Esophagus (tissue), 2 donors: Measurements from ENCODE around the gene NAA50. TPM values are rescaled to one million over a fixed set of nuclear protein-coding genes. Genes with fewer than 3 reads are reported as not detected.

ENCODE experiments used
- H3K27ac ChIP-seq, 2 donors: one replicate each; pipeline ENCODE4 v1.5.1; 2013; ENCODE audit warnings: low read depth in 2 of 2, mild to moderate bottlenecking in 2 of 2, inconsistent platforms in 1 of 2, low read length in 1 of 2, moderate library complexity in 1 of 2
- H3K27me3 ChIP-seq, 2 donors: one replicate each; pipeline ENCODE4 v1.6.1; 2013; ENCODE audit warnings: low read length in 2 of 2, control low read depth in 1 of 2, mild to moderate bottlenecking in 1 of 2; ENCODE audit not compliant: insufficient read depth in 2 of 2, control insufficient read depth in 1 of 2
- H3K36me3 ChIP-seq, 2 donors: one replicate each; pipeline ENCODE4 v1.6.1; 2013; ENCODE audit warnings: low read length in 1 of 2; ENCODE audit not compliant: control insufficient read depth in 2 of 2, insufficient read depth in 2 of 2
- H3K4me1 ChIP-seq, 2 donors: one replicate each; pipeline ENCODE4 v1.6.1; 2013; ENCODE audit warnings: low read length in 1 of 2; ENCODE audit not compliant: control insufficient read depth in 2 of 2, insufficient read depth in 2 of 2
- H3K4me3 ChIP-seq, 2 donors: one replicate each; pipeline ENCODE4 v1.5.1; 2013; ENCODE audit warnings: low read length in 2 of 2, mild to moderate bottlenecking in 2 of 2, low read depth in 1 of 2, moderate library complexity in 1 of 2
- H3K9me3 ChIP-seq, 2 donors: one replicate each; pipeline ENCODE4 v1.6.1; 2013; ENCODE audit warnings: mild to moderate bottlenecking in 2 of 2, low read depth in 1 of 2, low read length in 1 of 2, moderate library complexity in 1 of 2; ENCODE audit not compliant: control insufficient read depth in 2 of 2, insufficient read depth in 1 of 2
- WGBS, 2 donors: extraction: QIAGEN DNeasy Blood & Tissue Kit; methylation state at CpG; one replicate each; pipeline ENCODE4 v1.1.7; 2013; 5-methylcytosine and 5-hydroxymethylcytosine counted together
- polyA plus RNA-seq, 2 donors: library from polyadenylated mRNA; stranded (reverse); fragments of 200-250 nt; gene quantifications; one replicate each; pipeline ENCODE4 v1.2.3, GENCODE V29; 2013
- donor health status: healthy with polysubstance abuse.
- donor health status: Bipolar disorder and iron deficiency.

NAA50 gene
- polyA plus RNA-seq, 2 donors: 24.7 to 69.7 TPM

DNA sequence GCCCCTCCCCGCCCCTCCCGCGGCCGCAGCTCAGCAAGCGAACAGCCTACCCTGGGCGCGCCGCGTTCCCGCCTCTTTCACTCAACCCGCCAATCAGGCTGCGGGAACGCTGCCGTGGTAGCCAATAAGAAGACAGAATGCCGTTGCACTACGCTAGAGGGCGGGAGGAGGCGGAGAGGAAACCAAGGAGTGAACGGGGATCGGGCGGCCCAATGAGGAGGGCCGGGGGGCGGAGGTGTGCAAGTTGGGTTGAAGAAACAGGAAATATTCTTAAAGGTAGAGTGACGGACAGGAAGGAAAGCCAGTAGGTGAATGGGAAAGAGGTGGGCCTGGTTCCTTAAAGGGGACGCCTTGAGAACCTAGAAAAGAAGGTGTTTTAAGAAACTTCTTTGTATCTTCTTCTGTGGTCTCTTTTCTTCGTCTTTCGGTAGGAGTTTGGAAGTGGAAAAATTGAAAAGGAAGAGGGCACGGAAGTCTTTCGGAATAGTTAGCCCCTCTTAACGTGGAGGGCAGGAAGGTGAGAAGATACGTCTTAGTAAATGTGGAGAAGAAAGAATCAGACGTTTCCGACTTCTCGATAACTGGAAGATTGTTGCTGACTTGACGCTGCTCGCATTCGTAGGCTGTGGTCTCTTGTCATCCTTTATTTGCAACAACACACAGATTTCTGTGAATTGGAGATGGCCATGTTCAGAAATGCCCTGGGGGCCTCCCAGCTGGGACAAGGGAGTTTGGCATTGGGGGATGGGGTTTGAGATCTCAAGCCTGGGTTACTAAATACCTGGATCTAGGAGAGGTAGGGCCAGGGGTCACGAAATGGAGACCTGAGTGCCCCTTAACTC lies 49.2 kb downstream of the NAA50 start:
- Histone ChIP-seq H3K4me1 (peaks cover 0 to 3% of the 10 kb centered on the region in 2 donors), H3K36me3 (no peaks in the 10 kb centered on the region), H3K9me3 (no peaks in the 10 kb centered on the region), H3K4me3 (peak overlapping the region; percentile 65 to 89), H3K27ac (peak overlapping the region; percentile 98 to 99), H3K27me3 (no peaks in the 10 kb centered on the region)
- WGBS, 2 donors: 0 to 1% methylated on average over 37 to 38 of the region's 38 CpGs

DNA sequence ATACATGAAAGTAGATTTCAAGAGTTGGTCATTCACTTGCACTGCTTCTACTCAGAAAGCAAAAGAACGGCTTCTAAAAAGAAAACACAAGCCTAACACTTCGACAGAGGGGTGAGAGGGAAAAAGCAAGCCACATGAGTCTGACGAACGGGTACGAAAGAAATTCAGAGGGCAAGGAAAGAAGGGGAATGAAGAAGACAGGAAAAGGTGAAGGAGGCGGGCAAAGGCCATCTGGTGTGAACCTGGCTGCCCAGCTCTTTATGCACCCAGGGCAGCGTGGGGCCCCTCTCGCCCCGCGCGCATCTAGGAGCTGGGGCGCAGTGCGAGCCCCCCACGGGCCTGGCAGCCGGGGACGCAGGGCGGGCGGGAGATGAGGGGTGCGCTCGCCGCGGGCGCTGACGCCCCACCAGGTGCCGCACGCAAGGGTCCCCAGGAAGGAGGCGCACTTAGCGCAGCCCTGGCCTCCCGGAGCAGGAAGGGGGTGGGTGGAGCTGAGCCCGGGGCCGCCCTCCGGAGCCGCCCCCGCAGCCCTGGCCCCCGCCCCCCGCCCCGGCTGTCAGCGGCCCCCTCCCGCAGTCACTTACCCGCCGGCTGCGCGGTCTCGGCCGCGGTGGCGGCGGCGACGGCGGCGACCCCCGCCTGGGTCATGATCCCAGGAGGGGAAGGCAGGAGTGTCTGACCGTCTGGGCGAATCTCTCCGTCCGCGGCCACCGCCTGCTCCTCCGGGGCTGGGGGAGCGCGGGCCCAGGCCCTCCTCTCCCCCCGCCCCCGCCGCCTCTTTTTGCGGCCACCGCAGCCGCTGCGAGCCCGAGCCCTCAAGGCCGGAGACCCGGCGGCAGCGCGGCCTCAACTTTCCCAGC lies 50.0 kb downstream of the NAA50 start, which contains the start of gene USF3:
Gene USF3 (minus strand): TSS at position 857 of the 860 bp plus-strand sequence. CDS start 21,764 bp downstream, outside the sequence.
- peak within 1 kb of the TSS; percentile 65 to 89 for H3K4me3 ChIP-seq
- H3K4me1 ChIP-seq: peaks cover 0 to 3% of the 10 kb centered on the region in 2 donors
- H3K27ac ChIP-seq: peak within 1 kb of the TSS; percentile 98 to 99
- H3K36me3 ChIP-seq: no peaks in the 10 kb centered on the region
- WGBS, 2 donors: 0 to 1% methylated on average over 27 to 75 of the region's 75 CpGs
- H3K27me3 ChIP-seq: no peaks in the 10 kb centered on the region
- no peaks in the 10 kb centered on the region for H3K9me3 ChIP-seq

DNA sequence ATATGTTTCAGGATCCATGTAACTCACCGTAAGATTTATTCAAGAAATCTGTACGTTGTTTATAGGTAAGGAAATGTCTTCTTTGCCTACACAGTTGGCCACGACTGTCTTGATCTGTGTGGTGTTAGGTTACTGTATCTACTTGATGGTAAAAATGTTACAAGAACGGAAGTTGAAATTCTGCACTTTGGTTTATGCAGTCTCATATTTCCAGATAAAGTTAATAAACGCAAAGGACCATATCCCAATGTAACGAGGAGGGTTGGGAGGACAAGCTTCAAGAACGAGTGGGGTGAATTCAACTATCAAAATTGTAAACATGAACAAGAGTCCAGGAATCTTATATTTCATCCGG lies 50.6 kb downstream of the NAA50 start:
- Histone ChIP-seq H3K9me3 (no peaks in the 10 kb centered on the region), H3K36me3 (no peaks in the 10 kb centered on the region), H3K27me3 (no peaks in the 10 kb centered on the region), H3K27ac (peak overlapping the region in 1 of 2 donors; percentile 99), H3K4me3 (peak overlapping the region; percentile 65 to 89), H3K4me1 (peaks cover 0 to 3% of the 10 kb centered on the region in 2 donors)
- WGBS, 2 donors: 4 to 12% methylated on average over 8 of the region's 8 CpGs

DNA sequence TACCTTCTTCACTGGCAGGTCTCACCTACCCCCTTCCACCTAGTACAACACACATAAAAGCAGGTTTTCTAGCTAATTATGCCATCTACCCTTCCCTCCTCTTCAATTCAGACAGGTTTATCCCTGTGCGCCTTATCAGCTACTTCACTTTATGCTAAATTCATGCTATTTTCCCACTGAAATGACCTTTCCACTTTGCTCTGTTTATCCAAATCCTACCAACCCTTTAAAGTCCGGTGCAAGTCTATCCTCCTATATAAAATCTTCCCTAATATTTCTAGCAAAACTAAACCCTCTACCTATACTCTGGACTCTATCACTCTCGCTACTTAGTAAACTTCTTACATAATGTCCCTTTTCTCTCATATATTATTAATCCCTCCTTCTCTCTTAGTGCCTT lies 55.6 kb downstream of the NAA50 start:
- no peaks in the 10 kb centered on the region for H3K27me3 ChIP-seq
- no peak overlapping the region for H3K27ac ChIP-seq
- no peaks in the 10 kb centered on the region for H3K4me1 ChIP-seq
- H3K4me3 ChIP-seq: no peak overlapping the region
- H3K36me3 ChIP-seq: no peaks in the 10 kb centered on the region
- no peaks in the 10 kb centered on the region for H3K9me3 ChIP-seq
- 91 to 93% methylated on average over 3 of the region's 3 CpGs for WGBS, 2 donors

DNA sequence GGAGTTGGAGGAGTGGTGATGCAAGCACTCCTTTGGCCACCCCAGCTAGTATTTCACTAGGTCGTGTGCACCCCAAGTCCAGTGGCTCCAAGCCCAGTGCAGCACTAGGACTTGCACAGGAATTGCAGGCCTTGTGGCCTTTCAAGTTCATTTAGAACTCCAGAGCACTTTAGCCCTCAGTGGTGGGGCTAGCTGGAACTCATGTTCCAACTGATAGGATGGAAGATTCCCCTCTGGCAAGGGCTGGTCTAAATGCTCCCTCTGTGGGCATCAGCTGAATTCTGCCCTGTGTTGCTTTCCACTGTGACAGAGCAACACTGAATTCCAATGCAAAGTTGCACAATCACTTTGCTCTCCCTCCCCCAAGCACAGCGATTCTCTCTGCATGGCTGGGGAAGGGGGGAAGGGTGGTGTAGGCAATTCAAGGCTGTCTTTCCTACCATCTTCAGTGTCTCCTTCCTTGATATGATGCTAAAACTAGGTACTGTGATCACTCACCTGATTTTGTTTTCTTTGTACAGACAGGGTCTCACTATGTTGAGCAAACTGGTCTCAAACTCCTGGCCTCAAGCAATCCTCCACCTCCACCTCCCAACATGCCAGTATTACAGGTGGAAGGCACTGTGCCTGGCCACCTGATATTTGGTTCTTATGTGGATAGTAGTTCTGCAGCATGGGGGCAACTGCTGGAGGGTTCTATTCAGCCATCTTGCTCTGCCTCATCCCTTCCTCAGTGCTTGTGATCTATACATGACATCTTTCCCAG lies 59.9 kb downstream of the NAA50 start:
- 83 to 87% methylated on average over 2 of the region's 2 CpGs for WGBS, 2 donors

DNA sequence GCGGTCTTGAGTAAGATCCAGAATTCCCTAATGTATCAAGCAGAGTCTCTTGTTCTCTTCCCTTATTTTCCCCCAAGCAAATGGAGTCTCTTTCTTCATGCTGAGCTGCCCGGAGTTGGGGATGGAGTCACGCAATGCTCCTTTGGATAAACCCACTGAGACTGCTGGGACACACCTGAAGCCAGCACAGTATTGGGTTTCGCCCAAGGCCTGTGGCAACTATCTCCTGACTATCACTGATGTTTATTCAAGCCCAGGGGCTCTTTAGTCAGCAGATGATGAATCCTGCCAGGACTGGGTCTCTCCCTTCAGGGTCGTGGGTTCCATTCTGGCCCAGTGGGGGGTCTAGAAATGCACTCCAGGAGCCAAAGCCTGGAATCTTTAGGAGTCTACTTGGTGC lies 60.9 kb downstream of the NAA50 start:
- Histone ChIP-seq H3K4me3 (no peak overlapping the region), H3K27ac (no peak overlapping the region), H3K27me3 (no peaks in the 10 kb centered on the region), H3K9me3 (no peaks in the 10 kb centered on the region), H3K4me1 (no peaks in the 10 kb centered on the region), H3K36me3 (no peaks in the 10 kb centered on the region)
- WGBS, 2 donors: 88 to 89% methylated on average over 5 of the region's 5 CpGs

More for the DNA sequence above, 59.9 kb downstream of the NAA50 start:
- Histone ChIP-seq H3K27me3 (no peaks in the 10 kb centered on the region), H3K27ac (peak overlapping the region in 1 of 2 donors; percentile 18), H3K4me1 (no peaks in the 10 kb centered on the region), H3K9me3 (no peaks in the 10 kb centered on the region), H3K4me3 (no peak overlapping the region), H3K36me3 (no peaks in the 10 kb centered on the region)

DNA sequence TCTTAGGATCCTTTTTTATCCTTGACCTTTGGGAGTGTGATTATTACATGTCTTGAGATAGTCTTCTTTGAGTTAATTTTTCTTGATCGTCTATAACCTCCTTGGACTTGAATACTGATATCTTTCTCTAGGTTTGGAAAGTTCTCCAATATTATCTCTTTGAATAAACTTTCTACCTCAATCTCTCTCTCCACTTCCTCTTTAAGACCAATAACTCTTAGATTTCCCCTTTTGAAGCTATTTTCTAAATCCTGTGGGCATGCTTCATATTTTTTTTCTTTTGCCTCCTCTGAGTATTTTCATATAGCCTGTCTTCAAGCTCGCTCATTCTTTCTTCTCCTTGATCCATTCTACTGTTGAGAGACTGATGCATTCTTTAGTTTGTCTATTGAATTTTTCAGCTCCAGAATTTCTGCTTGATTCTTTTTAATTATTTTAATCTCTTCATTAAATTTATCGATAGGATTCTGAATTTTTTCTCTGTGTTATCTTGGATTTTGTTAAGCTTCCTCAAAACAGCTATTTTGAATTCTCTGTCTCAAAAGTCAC lies 61.7 kb downstream of the NAA50 start:
- Histone ChIP-seq H3K4me3 (no peak overlapping the region), H3K27me3 (no peaks in the 10 kb centered on the region), H3K9me3 (no peaks in the 10 kb centered on the region), H3K27ac (no peak overlapping the region), H3K4me1 (no peaks in the 10 kb centered on the region), H3K36me3 (no peaks in the 10 kb centered on the region)
- 93 to 94% methylated on average over 3 of the region's 3 CpGs for WGBS, 2 donors

DNA sequence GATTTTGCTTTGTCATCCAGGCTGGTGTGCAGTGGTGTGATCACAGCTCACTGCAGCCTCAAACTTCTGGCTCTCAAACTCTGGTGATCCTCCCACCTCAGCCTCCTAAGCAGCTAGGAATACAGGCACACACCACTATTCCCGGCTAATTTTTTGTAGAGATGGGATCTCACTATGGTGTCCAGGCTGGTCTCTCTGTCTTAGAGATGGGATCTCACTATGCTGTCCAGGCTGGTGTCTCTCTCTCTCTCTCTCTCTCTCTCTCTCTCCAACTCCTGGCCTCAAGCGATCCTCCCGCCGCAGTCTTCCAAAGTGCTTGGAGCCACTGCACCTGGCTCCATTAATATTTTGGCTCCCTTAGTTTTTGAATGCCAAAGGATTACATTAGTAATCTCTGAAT lies 67.3 kb downstream of the NAA50 start:
- H3K9me3 ChIP-seq: no peaks in the 10 kb centered on the region
- no peaks in the 10 kb centered on the region for H3K27me3 ChIP-seq
- no peak overlapping the region for H3K27ac ChIP-seq
- no peak overlapping the region for H3K4me3 ChIP-seq
- peaks cover 0 to 3% of the 10 kb centered on the region in 2 donors for H3K36me3 ChIP-seq
- no peaks in the 10 kb centered on the region for H3K4me1 ChIP-seq
- 98 to 99% methylated on average over 4 of the region's 4 CpGs for WGBS, 2 donors

DNA sequence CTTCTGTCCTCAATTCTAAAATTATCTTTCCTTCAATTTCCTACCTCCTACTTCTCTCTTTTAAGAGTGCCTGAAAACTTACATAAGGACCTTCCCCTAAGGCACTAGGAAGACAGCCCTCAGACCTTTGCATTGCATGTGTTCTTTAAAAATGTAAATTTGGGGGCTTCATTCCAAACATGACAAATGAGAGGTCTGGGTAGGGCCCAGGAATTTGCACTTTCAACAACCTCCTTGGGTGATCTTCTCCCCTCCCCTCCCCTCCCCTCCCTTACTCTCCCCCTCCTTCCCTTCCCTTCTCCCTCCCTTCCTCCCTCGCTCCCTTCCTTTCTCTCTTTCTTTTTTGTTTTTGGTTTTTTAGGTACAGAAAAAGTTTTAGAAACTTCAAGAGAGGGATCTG lies 68.3 kb downstream of the NAA50 start:
- H3K27ac ChIP-seq: no peak overlapping the region
- 100% methylated on average over 1 of the region's 1 CpG for WGBS, 2 donors

More for the DNA sequence above, 68.3 kb downstream of the NAA50 start:
- H3K36me3 ChIP-seq: peaks cover 2 to 3% of the 10 kb centered on the region in 2 donors
- H3K4me3 ChIP-seq: no peak overlapping the region
- no peaks in the 10 kb centered on the region for H3K27me3 ChIP-seq
- H3K4me1 ChIP-seq: no peaks in the 10 kb centered on the region
- no peaks in the 10 kb centered on the region for H3K9me3 ChIP-seq
